HepG2 (cell line): Measurements from ENCODE around the gene KCNK7. TPM values are rescaled to one million over a fixed set of nuclear protein-coding genes. Genes with fewer than 3 reads are reported as not detected.

Experiments used
- ATAC-seq: fragments of 200-7000 bp; cut with Tn5 transposase; 3 replicates; pipeline ENCODE4 v1.9.1; 2020; ENCODE audit warnings: mild to moderate bottlenecking, moderate library complexity
- BruUV-seq: library from RNA; stranded (reverse); fragments of 400-500 nt; replicated peaks from 2 replicates; lab custom pipeline; 2021; lab: Mats Ljungman, UMichigan
- CTCF ChIA-PET: fragments of 300-600 bp; formaldehyde crosslinking; extraction: SDS; loops from one replicate; lab custom pipeline; 2021; ENCODE audit warnings: low total read pairs, inconsistent platforms, low intra/inter-chr PET ratio; lab: Yijun Ruan, JAX
- POLR2A ChIA-PET: fragments of 350-600 bp; sonication (Branson Sonifier 250); formaldehyde crosslinking; loops from one replicate; lab custom pipeline; 2020; ENCODE audit warnings: antibody characterized with exemption, inconsistent platforms; lab: Yijun Ruan, JAX
- DNase-seq: peaks from one replicate; pipeline ENCODE4 v3.0.0-alpha.2; 2015; ENCODE audit warnings: low spot score
- FAIRE-seq: peaks from 3 replicates; lab custom pipeline; 2011; peaks lifted over from hg19 to GRCh38; lab: Jason Lieb, UNC
- H2AFZ ChIP-seq: one replicate; pipeline ENCODE4 v1.6.1; 2011; ENCODE audit warnings: low read length, inconsistent platforms
- H3K27ac ChIP-seq: fragments of 300-600 bp; 3 replicates; pipeline ENCODE4 v1.8.0; 2011; ENCODE audit warnings: mixed run types, mild to moderate bottlenecking, mixed read lengths, low read length, inconsistent platforms; ENCODE audit not compliant: insufficient read depth; ENCODE audit errors: extremely low read length
- H3K27me3 ChIP-seq, 2 experiments: fragments of 200-600 bp in 1 of 2; 2 replicates in 1 of 2; 3 replicates in 1 of 2; pipeline versions ENCODE4 v1.6.0 to v1.8.0; 2011; ENCODE audit warnings: low read length in 2 of 2, mild to moderate bottlenecking in 2 of 2, moderate library complexity in 2 of 2, inconsistent platforms in 1 of 2; ENCODE audit not compliant: insufficient read depth in 2 of 2, control insufficient read depth in 1 of 2
- H3K36me3 ChIP-seq, 2 experiments: fragments of 200-600 bp in 1 of 2; replicated peaks in 1 of 2; 2 replicates in 1 of 2; 3 replicates in 1 of 2; pipeline versions ENCODE4 v1.5.1 to v1.8.0; 2011; ENCODE audit warnings: low read length in 2 of 2, inconsistent platforms in 1 of 2; ENCODE audit not compliant: insufficient read depth in 2 of 2, control insufficient read depth in 1 of 2
- H3K4me1 ChIP-seq: 2 replicates; pipeline ENCODE4 v1.5.1; 2012; ENCODE audit warnings: low read length, inconsistent platforms; ENCODE audit not compliant: insufficient read depth
- H3K4me2 ChIP-seq: 2 replicates; pipeline ENCODE4 v1.6.0; 2011; ENCODE audit warnings: low read depth, low read length, inconsistent platforms
- H3K4me3 ChIP-seq, 3 experiments: fragments of 200-600 bp in 1 of 3; sonication (generic), shearing (Covaris generic) in 1 of 3; replicated peaks in 1 of 3; 2 replicates each; pipeline ENCODE4 v1.5.1; 2011 to 2016; ENCODE audit warnings: low read length in 3 of 3, inconsistent platforms in 2 of 3, low read depth in 2 of 3, mild to moderate bottlenecking in 2 of 3, control low read depth in 1 of 3, mixed read lengths in 1 of 3; ENCODE audit not compliant: insufficient read depth in 1 of 3
- H3K79me2 ChIP-seq: one replicate; pipeline ENCODE4 v1.6.1; 2011; ENCODE audit warnings: low read length, inconsistent platforms; ENCODE audit not compliant: insufficient read depth
- H3K9ac ChIP-seq: 2 replicates; pipeline ENCODE4 v1.6.0; 2011; ENCODE audit warnings: mild to moderate bottlenecking, low read depth, low read length, inconsistent platforms; ENCODE audit not compliant: insufficient read depth
- H3K9me3 ChIP-seq: 2 replicates; pipeline ENCODE4 v1.5.1; 2012; ENCODE audit warnings: mild to moderate bottlenecking, low read length
- H4K20me1 ChIP-seq: 2 replicates; pipeline ENCODE4 v1.6.0; 2011; ENCODE audit warnings: inconsistent platforms, mild to moderate bottlenecking, low read length, moderate library complexity; ENCODE audit not compliant: insufficient read depth
- EZH2 ChIP-seq: conservative IDR thresholded peaks from 2 replicates; pipeline ENCODE4 v1.6.1; 2012; ENCODE audit warnings: mild to moderate bottlenecking, low read depth, low read length, moderate library complexity
- RBFOX2 ChIP-seq: fragments of 200-400 bp; formaldehyde crosslinking; IDR thresholded peaks from 2 replicates; pipeline ENCODE4 v1.6.1; 2017; ENCODE audit warnings: low read depth, mild to moderate bottlenecking, low read length
- ZNF749 ChIP-seq: sonication (generic); formaldehyde crosslinking; IDR thresholded peaks from 2 replicates; pipeline ENCODE4 v1.8.0; 2022; ENCODE audit warnings: mild to moderate bottlenecking, missing genetic modification reagents, moderate library complexity, borderline replicate concordance
- WGBS: methylation state at CpG from one replicate; pipeline ENCODE4 v1.1.6; 2017; ENCODE audit warnings: low lambda C conversion rate; 5-methylcytosine and 5-hydroxymethylcytosine counted together
- in situ Hi-C: cut with HindIII; loops from 2 replicates; pipeline ENCODE4 v1.10.0; 2017; ENCODE audit warnings: low pct_unique_long_range_greater_than_20kb; ENCODE audit not compliant: extremely low pct_ligation_motif_present
- intact Hi-C: fragments of 100-400 bp; cut with micrococcal nuclease; formaldehyde crosslinking; loops from one replicate; pipeline ENCODE4 v1.10.0; 2022; ENCODE audit not compliant: unreplicated experiment
- polyA plus RNA-seq, 8 experiments: library from polyadenylated mRNA; depleted of rRNA in 3 of 8; stranded (reverse) in 7 of 8; unstranded in 1 of 8; fragments of >200 nt; fragmentation: Illumina TruSeq in 4 of 8; extraction: Trizol in 4 of 8; gene quantifications; 2 replicates each; pipeline versions ENCODE4 v1.2.1 to v1.2.3, GENCODE V29; 2011 to 2016; ENCODE audit warnings: low read depth in 4 of 8, missing spikeins in 1 of 8, mixed read lengths in 1 of 8; ENCODE audit not compliant: insufficient read depth in 1 of 8
- total RNA-seq, 5 experiments: library from RNA; depleted of rRNA; stranded (reverse); fragments of >200 nt; fragmentation: Illumina TruSeq; extraction: Trizol; gene quantifications; 2 replicates each; pipeline ENCODE4 v1.2.3, GENCODE V29; 2016; ENCODE audit warnings: low read depth in 1 of 5

The KCNK7 gene
- total and polyA plus RNA-seq, 2 of the 13 experiments (the other 11 are each of a cell fraction or from before 2014, with no cell fraction given): 0.11 TPM; not detected in 1

DNA sequence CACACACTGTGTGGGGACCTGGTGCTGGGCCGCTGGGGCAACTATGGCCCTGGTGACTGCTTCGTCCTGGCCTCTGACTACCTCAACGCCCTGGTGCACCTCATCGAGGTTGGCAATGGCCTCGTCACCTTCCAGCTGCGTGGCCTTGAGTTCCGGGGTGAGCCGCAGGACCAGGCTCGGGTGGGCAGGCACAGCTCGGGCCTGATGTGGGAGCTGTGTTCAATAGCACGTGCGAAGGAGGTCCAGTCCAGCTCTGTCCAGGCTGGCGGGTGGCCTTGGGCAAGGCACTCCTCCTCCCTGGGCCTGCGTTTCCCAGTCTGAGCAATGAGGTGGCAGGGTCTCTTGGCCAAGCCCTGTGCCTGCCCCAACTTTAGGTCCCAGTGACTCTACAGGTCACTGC, 34.0 kb upstream of the KCNK7 start:
- ChIA-PET CTCF (no interaction called here), POLR2A (interaction anchor here (1.0 to 1.1 kb wide), 2 partner anchors 9 to 13 kb away, joined by 3 to 4 read pairs; partner anchors contain the start of gene SIPA1)
- no peak overlapping the region for H3K4me2 ChIP-seq
- no peak for ATAC-seq
- no peak overlapping the region for H3K27ac ChIP-seq
- H2AFZ ChIP-seq: no peak overlapping the region
- H3K79me2 ChIP-seq: no peaks in the 10 kb centered on the region
- no peaks in the 10 kb centered on the region for H3K4me1 ChIP-seq
- no peak overlapping the region for H3K4me3 ChIP-seq
- peaks cover 45 to 63% of the 10 kb centered on the region in 2 experiments for H3K36me3 ChIP-seq
- no peaks in the 10 kb centered on the region for H3K9me3 ChIP-seq
- no peak overlapping the region for H3K9ac ChIP-seq
- WGBS: 99% methylated on average over 9 of the region's 14 CpGs
- in situ Hi-C loops: no loop called here
- TF ChIP-seq EZH2 (no peak), RBFOX2 (0 out of 2 replicates have a peak, but pooled peaks have one; percentile 34)
- FAIRE-seq: no peak
- intact Hi-C loops: no loop called here
- BruUV-seq: no TSS peak
- DNase-seq: no peak
- no peaks in the 10 kb centered on the region for H3K27me3 ChIP-seq
- H4K20me1 ChIP-seq: no peaks in the 10 kb centered on the region

DNA sequence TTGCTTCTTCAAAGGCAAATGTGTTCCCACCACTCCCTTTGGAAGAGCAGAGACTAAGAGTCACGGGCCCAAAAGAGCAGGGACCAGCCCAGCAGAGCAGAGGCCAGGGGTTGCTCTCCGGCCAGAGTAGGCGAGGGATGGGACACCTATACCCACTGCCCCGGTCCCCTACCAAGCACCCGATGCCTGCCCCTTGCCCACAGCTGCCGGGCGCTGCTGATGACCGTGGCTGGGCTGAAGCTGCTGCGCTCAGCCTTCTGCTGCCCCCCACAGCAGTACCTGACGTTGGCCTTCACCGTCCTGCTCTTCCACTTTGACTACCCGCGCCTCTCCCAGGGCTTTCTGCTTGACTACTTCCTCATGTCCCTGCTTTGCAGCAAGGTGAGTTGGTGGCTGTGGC, 31.6 kb upstream of the KCNK7 start:
- no peak overlapping the region for H3K4me2 ChIP-seq
- in situ Hi-C loops: no loop called here
- DNase-seq (no peak), ATAC-seq (no peak), FAIRE-seq (no peak)
- no peak overlapping the region for H3K4me3 ChIP-seq
- intact Hi-C loops: no loop called here
- BruUV-seq: no TSS peak
- H3K27ac ChIP-seq: no peak overlapping the region
- H2AFZ ChIP-seq: no peak overlapping the region
- POLR2A ChIA-PET: interaction anchor here (1.3 to 2.4 kb wide), 3 partner anchors 10 to 25 kb away, joined by 4 to 19 read pairs (median 4); partner anchors contain the start of gene SIPA1
- H3K27me3 ChIP-seq: no peaks in the 10 kb centered on the region
- H3K79me2 ChIP-seq: no peaks in the 10 kb centered on the region
- H3K9me3 ChIP-seq: no peaks in the 10 kb centered on the region
- WGBS: 98% methylated on average over 9 of the region's 13 CpGs
- no peak for TF ChIP-seq ZNF749 (CRISPR knock-in tag)
- peak; percentile 39; the same call in 1 of the 2 replicates for TF ChIP-seq RBFOX2
- H4K20me1 ChIP-seq: no peaks in the 10 kb centered on the region
- H3K36me3 ChIP-seq: peaks cover 45 to 72% of the 10 kb centered on the region in 2 experiments
- no peaks in the 10 kb centered on the region for H3K4me1 ChIP-seq
- CTCF ChIA-PET: no interaction called here
- no peak overlapping the region for H3K9ac ChIP-seq
